Inferior parietal cortex (tissue), 1 donor: ENCODE data around the gene CRMP1.

ENCODE experiments used
- DNase-seq: peaks from one replicate; pipeline ENCODE4 v3.0.0-alpha.2; 2016; ENCODE audit errors: extremely low spot score

CRMP1 gene

DNA sequence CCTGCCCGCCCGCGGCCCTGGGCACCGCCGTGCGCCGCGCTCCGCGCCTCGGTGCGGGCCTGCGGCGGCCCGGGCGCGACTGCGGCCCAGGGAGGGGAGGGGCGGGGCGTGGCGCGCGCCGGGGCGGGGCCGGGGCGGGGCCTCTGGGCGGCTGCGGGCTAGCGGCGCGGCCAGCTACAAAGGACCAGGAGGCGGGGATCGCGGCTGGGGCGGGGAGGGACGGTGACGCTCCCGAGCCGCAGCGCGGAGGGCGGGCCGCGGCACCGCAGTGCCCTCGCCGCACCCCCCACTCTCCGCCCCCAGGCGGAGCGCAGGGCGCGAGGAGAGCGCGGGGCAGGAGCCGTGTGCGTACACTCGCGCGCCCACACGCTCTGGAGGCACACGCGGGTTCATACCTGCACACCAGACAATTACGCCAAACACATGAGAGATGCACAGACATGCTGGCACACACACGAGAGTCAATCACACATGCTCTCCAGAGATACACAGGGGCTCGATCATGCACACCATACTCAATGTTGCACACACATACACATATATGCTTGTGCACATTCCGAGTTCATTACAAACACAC is at the start of gene CRMP1:
CRMP1 (minus strand) TSS at position 83 of the 577 bp plus-strand sequence. CDS start 117 bp downstream, outside the sequence.
- no peak for DNase-seq

DNA sequence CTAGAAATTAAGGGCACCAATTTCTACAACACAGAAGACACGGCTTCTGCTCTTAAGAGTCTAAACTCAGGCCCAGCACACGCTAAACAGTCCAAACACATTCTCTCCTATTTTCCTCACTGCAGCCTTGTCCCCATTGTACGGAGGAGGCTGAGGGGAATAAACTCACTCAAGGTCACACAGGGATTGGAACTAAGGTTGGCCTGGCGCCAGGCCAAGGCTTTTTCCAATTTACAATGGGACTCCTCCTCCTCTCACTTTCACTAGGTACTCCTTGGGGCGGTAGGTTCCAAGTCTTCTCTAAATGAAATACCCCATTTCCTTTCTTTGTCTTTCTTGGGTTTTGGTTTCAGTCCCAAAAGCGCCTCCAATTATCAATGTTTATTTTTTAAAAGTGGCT is 48.7 kb upstream of the CRMP1 start:
- DNase-seq, result no peak

DNA sequence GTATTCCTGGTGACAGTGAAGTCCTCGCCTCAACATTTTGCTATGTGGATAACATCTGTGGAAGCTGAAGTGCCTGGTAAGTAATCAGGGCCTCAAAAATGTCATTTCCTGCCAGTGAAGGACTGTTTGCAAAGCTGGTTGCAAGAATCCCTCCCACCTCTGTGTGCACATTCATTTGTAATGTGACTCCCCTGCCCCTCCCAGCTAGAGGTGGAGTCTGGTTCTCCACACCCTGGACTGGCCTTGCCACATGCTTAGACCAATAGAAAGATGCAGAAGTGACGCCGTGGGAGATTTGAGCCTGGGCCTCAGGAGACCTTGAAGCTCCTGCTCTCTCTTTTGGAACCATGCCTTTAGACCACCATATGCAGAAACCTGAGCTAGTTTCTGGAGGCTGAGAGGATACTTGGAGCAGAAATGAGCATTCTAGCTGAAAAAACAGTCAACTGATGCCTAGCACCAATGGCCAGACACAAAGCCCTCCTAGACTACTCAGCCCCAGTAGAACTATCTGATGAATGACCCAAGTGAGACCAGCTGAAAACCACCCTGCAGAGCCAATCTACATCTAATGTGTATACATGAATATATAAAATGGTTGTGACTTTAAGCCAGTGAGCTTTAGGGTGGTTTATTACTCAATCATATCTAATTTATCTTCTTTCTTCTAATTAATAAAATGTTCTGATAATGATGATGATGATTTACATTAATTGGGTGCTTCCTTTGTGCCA is 47.8 kb upstream of the CRMP1 start:
- no peak for DNase-seq

DNA sequence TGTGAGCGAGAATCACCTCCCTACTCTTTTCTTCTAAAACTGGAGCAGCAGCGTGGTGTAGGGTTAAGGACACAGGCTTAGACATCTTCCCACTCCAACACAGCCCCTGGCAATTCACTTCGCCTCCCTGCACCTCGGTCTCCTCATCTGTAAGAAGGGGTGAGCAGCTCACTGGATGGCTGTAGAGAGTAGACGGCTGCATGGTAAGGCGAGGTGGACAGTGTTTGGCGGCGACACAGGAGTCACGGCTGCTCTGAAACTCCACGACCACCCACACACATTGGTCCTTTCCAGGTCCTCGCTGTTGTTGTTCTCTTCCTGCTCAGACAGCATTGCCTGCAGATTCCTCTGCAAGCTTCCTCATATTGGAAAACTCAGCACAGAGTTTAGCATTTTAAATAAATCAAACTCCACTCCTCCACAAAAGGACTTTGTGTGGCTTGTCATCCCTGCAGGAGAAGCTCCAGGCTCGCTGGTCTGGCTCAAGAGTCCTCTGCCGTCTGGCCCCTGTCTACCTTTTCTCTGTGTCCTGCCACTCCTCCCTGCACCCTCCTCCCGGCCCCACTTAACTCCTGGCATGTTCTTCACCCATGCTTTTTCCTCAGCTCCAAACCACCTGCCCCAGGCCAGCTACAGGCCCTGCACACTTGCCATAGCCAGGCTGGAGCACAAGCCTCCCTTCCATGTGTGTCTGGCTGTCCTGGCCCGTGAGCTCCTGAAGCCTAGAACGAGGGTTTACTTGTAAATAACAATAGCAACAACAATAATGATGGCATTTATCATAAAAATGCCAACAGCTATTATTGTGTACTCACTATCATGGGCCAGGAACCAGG is 41.3 kb upstream of the CRMP1 start:
- no peak for DNase-seq

DNA sequence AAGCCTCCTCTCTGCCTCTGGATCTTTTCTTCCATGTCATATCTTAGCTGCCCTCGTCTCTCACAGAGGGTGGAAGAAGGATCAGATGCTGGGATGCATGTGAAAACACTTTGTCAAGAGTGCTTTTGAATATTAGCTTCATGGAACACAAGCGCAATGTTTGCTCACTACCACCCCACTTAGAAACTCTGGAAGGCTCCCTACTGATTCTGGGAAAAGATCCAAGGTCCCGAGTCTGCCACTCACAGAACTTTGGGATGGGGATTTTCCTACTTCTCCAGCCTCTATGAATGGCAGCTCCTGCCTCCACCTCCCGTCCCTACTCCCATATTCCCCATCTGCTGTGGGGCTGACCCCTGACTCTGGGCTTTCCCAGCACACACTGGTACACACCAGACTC is 40.2 kb upstream of the CRMP1 start:
- DNase-seq, result peak; percentile 9

DNA sequence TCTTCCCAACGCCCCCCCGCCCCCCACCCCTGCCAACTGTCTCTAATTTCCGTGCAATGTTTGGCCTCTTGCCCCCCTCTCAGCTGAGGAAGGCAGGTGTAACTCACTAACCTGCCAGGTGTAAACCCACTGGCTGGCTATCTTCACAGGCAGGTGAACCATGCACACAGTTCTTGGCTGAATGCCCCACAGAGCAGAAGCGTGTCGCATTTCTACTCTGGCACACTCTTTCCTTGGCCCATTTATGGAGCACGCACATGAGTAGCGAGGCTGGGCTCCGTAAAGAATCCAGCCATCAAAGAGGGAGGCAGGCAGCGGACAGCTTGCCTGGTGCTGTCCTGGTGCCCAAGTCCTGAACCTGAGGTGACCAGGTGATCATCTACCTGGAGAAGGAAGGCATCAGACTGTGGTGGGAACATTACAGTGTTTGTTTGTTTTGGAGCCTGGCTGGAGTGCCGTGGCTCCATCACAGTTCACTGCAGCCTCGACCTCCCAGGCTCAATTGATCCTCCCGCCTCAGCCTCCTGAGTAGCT is 39.2 kb upstream of the CRMP1 start:
- no peak for DNase-seq

DNA sequence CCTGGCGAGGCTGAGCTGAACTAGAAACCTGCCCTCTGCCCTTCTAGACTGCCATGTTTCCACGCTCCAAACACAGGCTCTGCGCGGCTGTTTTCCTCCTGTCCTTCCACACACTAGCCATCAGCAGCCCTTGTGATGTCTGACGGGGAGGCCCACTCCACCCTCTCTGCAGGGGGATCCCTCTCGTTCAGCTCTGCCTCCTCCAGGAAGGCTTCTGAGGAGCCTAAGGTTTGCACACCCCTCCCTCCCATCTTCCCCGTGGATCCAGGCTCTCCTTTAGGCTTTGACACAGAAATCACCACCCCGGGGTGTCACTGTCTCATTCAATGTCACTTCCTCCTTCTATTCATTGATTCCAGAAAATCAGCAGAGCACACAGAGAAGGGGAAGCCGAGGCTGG is 38.6 kb upstream of the CRMP1 start:
- DNase-seq, result no peak

DNA sequence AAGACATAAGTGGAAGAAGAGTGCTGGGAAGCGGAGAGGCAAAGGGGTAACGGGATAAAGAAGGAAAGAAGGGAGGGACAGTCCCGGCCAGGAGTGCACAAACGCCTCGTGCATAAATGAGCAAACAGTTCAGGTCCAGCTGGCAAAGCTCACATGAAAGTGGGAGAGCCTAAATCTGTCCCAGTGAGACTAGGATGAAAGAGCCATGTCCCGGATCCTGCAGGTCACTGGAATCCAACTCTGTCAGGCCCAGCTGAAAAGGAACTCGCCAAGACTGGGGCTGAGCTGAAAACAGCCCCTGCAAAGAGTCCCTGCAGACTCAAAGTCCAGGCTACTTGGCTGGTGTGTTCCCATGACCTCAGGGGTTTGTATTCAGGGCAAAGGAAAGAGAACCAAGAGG is 38.0 kb upstream of the CRMP1 start:
- no peak for DNase-seq

DNA sequence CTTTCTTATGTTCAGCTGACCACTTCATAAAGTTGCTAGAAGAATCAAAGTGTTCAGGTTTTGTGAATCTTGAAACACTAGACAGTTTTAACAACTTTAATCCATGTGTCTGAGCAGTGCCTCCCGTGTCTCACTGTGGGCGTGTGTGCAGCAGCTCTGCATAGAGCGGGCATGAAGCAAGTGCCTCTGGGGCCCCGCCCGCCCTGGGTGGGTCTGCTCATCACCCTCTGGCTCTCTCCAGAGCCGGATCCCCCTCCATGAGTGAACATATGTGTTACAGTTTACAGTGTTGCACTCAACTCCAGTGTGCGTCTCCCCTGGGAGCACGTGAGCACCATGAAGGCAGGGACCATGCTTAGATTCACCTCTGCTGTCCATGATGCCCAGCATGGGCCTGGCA is 37.6 kb upstream of the CRMP1 start:
- DNase-seq, result no peak

DNA sequence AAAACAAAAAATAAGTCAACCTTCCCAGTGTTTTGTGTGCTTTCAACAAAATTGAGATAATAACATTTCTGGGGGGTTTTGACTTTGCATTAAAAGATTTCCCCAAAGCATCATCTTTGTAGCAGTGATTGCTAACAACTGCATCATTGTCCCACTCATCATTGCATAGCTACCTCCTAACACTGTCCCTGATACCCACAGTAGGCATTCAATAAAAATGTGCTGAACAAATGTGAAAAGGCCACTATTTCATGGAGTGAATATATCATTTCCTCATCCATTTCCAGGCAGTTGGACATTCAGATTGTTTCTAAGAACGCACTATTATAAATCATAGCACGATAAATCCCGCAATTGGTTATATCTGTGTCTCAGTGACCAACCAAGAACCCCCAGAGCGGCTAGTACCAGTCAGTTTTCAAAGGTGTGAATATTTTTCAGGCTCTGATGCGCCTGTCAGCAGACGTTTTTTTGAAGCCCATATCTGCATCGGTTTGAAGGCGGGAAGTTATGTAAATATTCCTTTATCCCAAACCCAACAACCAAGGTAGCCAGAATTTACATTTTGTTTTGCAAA is 36.0 kb upstream of the CRMP1 start:
- DNase-seq, result no peak

DNA sequence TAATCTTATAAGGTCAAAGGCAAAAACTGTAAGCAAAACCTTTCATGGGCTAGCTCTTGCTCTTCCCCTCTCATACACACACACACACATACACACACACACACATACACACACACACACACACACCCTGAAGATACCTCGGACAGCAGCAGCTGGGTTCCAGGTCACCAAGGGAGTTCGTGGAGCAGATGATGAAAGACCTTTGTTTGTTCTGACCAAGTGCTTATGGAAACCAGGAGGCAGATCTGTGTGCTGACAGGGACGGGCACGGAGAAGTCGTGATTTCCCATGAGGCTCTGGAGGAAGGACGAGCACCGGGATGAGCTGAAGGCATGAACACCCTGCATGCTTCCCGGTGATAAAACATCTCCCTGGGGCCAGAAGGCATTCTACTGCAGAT is 35.4 kb upstream of the CRMP1 start:
- no peak for DNase-seq

DNA sequence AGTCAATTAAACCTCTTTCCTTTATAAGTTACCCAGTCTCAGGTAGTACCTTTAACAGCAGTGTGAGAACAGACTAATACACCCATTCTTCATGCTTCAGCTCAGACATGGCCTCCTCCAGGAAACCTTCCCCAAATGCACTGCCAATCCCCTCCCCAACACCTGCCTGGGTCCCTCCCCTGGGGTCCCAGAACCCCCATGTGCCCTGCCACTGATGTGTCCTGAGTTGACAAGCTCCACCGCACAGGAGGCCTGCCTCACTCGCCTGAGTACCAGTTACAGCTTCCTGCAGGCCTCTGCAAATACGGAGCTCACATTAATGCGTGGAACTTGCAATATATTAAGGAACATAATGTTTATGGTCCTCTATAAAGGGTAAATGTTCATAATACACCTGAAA is 34.9 kb upstream of the CRMP1 start:
- no peak for DNase-seq

DNA sequence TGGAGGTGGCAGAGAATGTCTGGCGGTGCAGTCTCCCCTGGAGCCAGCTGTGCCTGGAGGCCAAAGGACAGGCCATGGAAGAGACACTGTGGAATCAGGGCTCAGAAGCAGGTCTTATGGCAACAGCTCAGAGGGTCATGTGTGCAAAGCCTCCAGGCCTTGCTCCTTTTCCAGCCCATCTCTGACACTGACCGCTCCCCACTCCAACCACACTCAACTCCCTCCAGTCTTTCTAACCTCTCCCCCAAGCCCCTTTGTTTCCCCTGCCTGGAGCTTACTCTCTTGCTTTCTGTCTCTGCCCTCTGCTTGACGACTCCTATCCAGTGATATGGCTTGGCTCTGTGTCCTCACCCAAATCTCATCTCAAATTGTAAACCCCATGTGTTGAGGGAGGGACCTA is 34.2 kb upstream of the CRMP1 start:
- DNase-seq, result no peak

DNA sequence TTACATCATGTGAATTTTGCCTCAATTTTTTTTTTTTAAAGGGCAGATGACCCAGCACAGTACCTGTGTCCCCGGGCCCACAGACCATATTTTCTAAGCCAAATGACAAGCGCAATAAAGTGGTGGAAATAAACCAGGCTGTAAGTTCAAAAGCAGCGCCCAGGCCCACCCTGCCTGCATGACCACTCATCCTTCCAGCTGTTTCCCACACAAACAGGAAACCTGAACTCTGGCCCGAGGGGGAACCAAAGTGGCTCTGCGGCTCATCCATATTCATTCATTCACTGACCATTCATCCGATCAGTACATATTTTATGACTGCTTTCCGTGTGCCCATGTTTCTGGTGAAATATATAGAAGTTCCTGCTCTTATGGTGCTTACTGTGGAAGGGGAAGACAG is 33.7 kb upstream of the CRMP1 start:
- no peak for DNase-seq

DNA sequence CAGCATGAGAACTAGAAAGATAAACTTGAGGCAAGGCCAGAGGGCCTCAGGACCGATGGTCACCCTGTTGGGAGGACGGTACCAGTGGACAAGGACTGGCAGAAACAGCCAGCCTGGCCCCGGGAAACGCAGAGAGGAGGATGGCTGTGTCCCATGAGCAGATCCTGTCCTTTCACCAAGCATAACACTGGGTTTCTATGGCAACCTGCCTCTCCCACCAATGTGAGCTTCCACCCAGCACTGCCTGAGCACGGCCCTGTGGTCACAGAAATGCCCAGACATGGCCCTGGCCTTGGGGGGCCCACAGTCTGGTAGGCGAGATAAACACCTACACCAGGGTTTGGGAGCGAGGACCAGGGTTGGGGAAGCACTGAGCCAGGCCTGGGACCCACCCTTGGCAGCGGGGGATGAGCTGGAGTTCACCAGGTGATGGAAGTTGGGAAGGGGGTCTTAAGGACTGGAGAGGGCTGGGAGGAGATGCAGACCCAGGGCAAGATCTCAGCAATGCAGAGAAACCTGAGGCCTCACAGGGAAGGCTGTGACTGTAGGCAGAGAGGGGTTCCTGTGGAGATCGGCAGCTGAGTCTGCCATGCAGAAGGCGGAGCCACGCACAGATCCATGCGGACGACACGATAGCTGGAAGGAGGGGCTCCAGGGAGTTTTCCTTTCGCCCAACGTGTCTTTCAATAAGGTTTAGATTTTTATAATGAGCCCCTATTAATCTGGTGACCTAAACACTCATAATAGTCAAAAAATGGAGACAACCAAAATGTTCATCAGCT is 32.7 kb upstream of the CRMP1 start:
- DNase-seq, result no peak

DNA sequence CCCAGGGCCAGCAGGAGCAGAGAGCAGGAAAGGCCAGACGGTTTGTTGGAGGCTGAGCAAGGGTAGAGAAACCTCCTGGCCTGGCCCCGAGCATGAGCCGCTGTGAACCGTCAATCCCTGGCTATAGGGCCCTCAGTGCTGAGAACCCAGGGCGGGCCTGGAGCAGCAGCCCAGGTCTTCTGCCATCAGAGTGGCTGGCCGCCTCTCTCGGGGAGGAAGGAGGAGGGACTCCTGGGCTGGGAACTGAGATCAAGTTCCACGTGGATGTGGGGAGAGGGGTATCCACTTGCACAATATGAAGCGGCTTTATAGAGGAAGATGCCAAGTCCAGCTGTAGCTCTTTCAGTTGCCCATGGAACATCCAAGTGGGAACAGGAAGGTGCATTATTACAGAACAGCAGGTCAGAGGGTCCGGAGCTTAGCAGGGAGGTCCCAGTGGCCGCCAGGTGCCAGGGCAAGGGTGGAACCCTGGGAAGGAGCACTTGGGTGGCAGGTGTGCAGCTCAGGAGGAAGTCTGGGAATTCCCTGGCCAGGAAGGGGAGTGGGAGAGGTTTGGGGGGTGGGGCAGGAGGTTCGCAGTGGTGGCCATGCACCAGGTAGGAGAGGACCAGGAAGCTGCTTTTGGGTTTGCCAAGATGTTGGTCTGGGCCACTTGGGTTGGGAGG is 31.7 kb upstream of the CRMP1 start:
- no peak for DNase-seq

DNA sequence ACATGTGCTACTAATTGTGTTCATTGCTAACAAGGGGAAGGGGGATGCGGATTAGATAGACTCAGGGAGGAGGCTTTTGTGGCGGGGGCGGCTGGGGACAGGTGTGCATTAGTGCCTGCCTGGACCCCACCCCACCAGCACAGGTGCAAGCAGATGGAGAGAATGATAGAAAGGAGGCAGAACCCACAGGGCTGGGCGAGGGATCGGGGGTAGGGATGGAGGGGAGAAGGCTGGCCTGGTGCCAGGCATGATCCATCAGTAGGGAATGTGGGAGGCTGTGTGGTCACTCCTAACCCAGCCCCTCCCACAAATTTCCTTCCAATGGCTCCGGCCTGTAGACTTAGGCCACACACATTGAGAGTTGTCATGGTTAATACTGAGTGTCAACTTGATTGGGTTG is 30.5 kb upstream of the CRMP1 start:
- DNase-seq, result no peak

DNA sequence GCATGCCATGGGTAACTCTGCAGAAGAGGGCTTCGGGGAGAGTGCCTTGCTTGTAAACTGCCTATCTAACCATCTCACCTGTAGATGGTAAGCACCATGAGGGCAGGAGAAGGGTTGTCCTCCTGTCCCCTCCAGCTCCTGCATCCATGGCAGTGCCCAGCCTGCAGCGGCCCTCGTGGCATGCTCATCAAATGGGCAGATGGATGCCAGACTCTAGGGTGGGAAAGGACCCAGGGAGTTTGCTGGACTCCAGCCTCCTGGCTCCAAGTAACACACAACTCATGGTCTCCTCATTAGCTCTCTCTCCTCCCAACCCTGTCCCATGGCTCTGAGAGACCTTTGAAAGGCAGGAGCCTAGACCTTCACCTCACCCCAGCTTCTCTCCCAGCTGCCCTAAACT is 29.7 kb upstream of the CRMP1 start:
- DNase-seq, result no peak

DNA sequence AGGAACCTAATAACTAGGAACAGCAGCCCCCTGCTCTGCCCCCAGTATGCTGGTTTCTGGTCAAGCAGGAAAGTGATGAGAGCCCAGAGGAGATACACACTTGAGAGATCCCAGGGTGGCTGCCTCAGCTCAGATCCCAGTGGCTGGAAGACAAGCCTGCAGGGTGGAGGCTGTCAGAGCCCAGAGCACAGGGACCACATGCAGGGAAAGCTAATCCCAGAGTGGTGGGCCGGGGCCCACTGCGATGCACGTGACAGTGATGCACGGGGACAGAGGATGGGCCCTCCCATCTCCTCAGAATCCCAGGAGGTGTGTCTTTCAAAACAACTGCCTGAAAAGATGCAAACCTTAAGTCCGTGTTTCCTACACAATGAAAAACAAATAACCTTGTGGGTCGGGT is 29.1 kb upstream of the CRMP1 start:
- DNase-seq, result no peak

DNA sequence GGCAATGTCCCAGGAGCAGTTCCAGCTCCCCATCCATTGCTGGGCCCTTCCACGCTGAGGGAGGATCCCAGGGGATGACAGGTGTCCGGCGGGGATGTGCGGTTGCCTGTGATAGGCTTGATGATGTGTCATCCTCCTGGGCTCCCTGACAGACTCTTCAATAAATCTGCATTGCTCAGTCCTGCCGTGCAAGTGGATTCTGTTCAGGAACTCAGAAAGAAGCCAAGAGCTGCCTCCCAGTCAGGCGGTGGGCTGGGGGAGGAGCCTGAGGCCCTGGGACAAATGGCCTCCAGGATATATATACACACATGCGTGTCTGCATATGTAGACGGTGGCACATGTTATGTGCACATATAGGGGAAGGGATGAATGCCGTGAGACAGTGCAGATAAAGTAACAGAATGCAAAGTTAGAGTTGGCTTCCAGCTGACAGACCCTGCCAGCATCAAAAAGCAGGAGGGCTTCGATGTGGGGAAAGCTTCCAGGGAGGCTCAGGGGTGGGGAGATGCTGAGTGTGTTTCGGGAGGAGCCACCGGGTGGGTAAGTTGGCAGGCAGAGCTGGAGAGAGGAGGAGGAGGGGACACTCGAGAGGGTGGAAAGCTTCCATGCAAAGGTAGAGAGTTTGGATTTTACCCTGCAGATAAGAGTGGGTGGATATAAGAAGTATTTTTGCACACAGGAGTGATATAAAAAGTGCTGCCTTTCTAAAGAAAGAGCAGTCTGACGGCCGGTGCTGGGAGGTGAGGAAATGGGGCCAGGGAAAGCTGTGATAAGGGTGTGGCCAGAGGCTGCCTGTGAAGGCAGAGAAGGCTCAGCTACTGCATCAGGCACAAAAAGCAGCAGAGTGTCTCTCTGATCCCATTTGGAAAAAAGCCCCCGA is 28.5 kb upstream of the CRMP1 start:
- DNase-seq, result peak; percentile 21
